HG03521 (cell line): ENCODE data around the gene HOXD12.

Experiments
- ATAC-seq: cut with Tn5 transposase; IDR thresholded peaks from one replicate; pipeline ENCODE4 v1.9.1; 2021; ENCODE audit warnings: mild to moderate bottlenecking, moderate library complexity; ENCODE audit not compliant: unreplicated experiment

Gene HOXD12

GRCh38 chr2:176147210-176147799 is 47.7 kb downstream of the HOXD12 start:
- no peak for ATAC-seq

GRCh38 chr2:176147800-176148496 is 48.4 kb downstream of the HOXD12 start:
- ATAC-seq, result no peak

- ATAC-seq, result no peak
Measured at GRCh38 chr2:176148751-176149421, 49.3 kb downstream of the HOXD12 start.

GRCh38 chr2:176149481-176149938 is 49.9 kb downstream of the HOXD12 start:
- ATAC-seq, result no peak

- ATAC-seq, result no peak
Measured at GRCh38 chr2:176149939-176150583, 50.5 kb downstream of the HOXD12 start.

GRCh38 chr2:176150584-176151441 is 51.2 kb downstream of the HOXD12 start:
- ATAC-seq, result no peak

- ATAC-seq, result no peak
Measured at GRCh38 chr2:176151442-176152287, 52.1 kb downstream of the HOXD12 start, which contains the start of gene HOXD4. Gene HOXD4 (plus strand): TSS chr2:176151550. CDS start chr2:176151634, 84 bp downstream.
